GM23338 (cell line): Measurements from ENCODE around the gene RHOH. TPM values are rescaled to one million over a fixed set of nuclear protein-coding genes. Genes with fewer than 3 reads are reported as not detected.
A peak's percentile ranks its signal among the peaks of the same experiment; 100 is the strongest.

Experiments used
- ATAC-seq: fragments of 200-7000 bp; cut with Tn5 transposase; 3 replicates; pipeline ENCODE4 v1.9.1; 2020
- DNase-seq: peaks from one replicate; pipeline ENCODE4 v3.0.0-alpha.2; 2015; ENCODE audit warnings: low spot score
- H2AFZ ChIP-seq: fragments of 200-600 bp; sonication (generic); 2 replicates; pipeline ENCODE4 v1.8.0; 2016; ENCODE audit warnings: antibody characterized with exemption, mild to moderate bottlenecking, moderate library complexity
- H3F3A ChIP-seq: fragments of 200-600 bp; sonication (generic); replicated peaks from 2 replicates; pipeline ENCODE4 v1.8.0; 2017; ENCODE audit warnings: antibody characterized with exemption, mixed run types, low read depth
- H3K27ac ChIP-seq: fragments of 200-600 bp; sonication (generic); 2 replicates; pipeline ENCODE4 v1.6.1; 2016; ENCODE audit warnings: low read depth
- H3K27me3 ChIP-seq: fragments of 200-600 bp; sonication (generic); 2 replicates; pipeline ENCODE4 v1.8.0; 2016; ENCODE audit warnings: mild to moderate bottlenecking, mixed run types, moderate library complexity; ENCODE audit not compliant: insufficient read depth
- H3K36me3 ChIP-seq: fragments of 200-600 bp; sonication (generic); 2 replicates; pipeline ENCODE4 v1.8.0; 2016; ENCODE audit warnings: mild to moderate bottlenecking; ENCODE audit not compliant: insufficient read depth
- H3K4me1 ChIP-seq: fragments of 200-600 bp; sonication (generic); 2 replicates; pipeline ENCODE4 v1.8.0; 2016; ENCODE audit warnings: mild to moderate bottlenecking, moderate library complexity; ENCODE audit not compliant: insufficient read depth
- H3K4me2 ChIP-seq: fragments of 200-600 bp; sonication (generic); 2 replicates; pipeline ENCODE4 v1.7.1; 2017; ENCODE audit warnings: mixed run types
- H3K4me3 ChIP-seq: fragments of 200-600 bp; sonication (generic); 2 replicates; pipeline ENCODE4 v1.6.1; 2016; ENCODE audit warnings: mixed run types
- H3K79me2 ChIP-seq: fragments of 200-600 bp; sonication (generic); replicated peaks from 2 replicates; pipeline ENCODE4 v1.8.0; 2017; ENCODE audit warnings: mild to moderate bottlenecking; ENCODE audit not compliant: insufficient read depth
- H3K9me2 ChIP-seq: fragments of 200-600 bp; sonication (generic); 2 replicates; pipeline ENCODE4 v1.8.0; 2017; ENCODE audit not compliant: insufficient read depth
- H4K20me1 ChIP-seq: fragments of 200-600 bp; sonication (generic); replicated peaks from 2 replicates; pipeline ENCODE4 v1.8.0; 2017; ENCODE audit warnings: mild to moderate bottlenecking; ENCODE audit not compliant: insufficient read depth
- H3K27ac Mint-ChIP-seq: 2 replicates; pipeline ENCODE4 v1.8.0; 2020; ENCODE audit warnings: inconsistent platforms, mild to moderate bottlenecking, moderate library complexity, mixed read lengths
- H3K27me3 Mint-ChIP-seq: 3 replicates; pipeline ENCODE4 v1.8.0; 2022; ENCODE audit warnings: low read depth, mild to moderate bottlenecking, moderate library complexity, mixed read lengths, inconsistent platforms; ENCODE audit not compliant: insufficient read depth, poor library complexity
- H3K36me3 Mint-ChIP-seq: 3 replicates; pipeline ENCODE4 v1.8.0; 2021; ENCODE audit warnings: low read depth, mild to moderate bottlenecking, inconsistent platforms, moderate library complexity, mixed read lengths
- H3K4me1 Mint-ChIP-seq: 3 replicates; pipeline ENCODE4 v1.8.0; 2020; ENCODE audit warnings: mild to moderate bottlenecking, inconsistent platforms, mixed read lengths
- H3K4me3 Mint-ChIP-seq: 3 replicates; pipeline ENCODE4 v1.8.0; 2021; ENCODE audit warnings: moderate library complexity, mild to moderate bottlenecking, inconsistent platforms, mixed read lengths
- H3K9me3 Mint-ChIP-seq: 3 replicates; pipeline ENCODE4 v1.8.0; 2020; ENCODE audit warnings: moderate library complexity, mild to moderate bottlenecking, inconsistent platforms, mixed read lengths
- CTCF ChIP-seq, 2 experiments: fragments of 200-600 bp in 1 of 2; sonication (generic) in 1 of 2; conservative IDR thresholded peaks; 2 replicates each; pipeline versions ENCODE4 v1.5.1 to v1.6.1; 2016 to 2017; ENCODE audit warnings: antibody characterized with exemption in 2 of 2, low read depth in 2 of 2, mild to moderate bottlenecking in 2 of 2, moderate library complexity in 1 of 2
- EZH2 ChIP-seq: fragments of 200-600 bp; sonication (generic); IDR thresholded peaks from one replicate; pipeline ENCODE4 v1.8.0; 2017; ENCODE audit warnings: antibody characterized with exemption, mild to moderate bottlenecking, low read depth; ENCODE audit not compliant: unreplicated experiment
- NANOG ChIP-seq: IDR thresholded peaks from 2 replicates; pipeline ENCODE4 v1.6.1; 2016; ENCODE audit warnings: antibody characterized with exemption, borderline replicate concordance
- STAT1 ChIP-seq: IDR thresholded peaks from one replicate; pipeline ENCODE4 v1.6.1; 2016; ENCODE audit warnings: antibody characterized with exemption; ENCODE audit not compliant: unreplicated experiment
- ZNF114 ChIP-seq: fragments of 250-450 bp; sonication (Bioruptor Pico); IDR thresholded peaks from 2 replicates; pipeline ENCODE4 v1.5.0; 2020; ENCODE audit warnings: mild to moderate bottlenecking, moderate library complexity
- ZNF462 ChIP-seq: fragments of 250-450 bp; sonication (Bioruptor Pico); IDR thresholded peaks from 2 replicates; pipeline ENCODE4 v1.5.0; 2020; ENCODE audit warnings: mild to moderate bottlenecking, moderate library complexity
- polyA plus RNA-seq: library from polyadenylated mRNA; unstranded; fragments of >200 nt; fragmentation: Nextera tagmentation; extraction: Ambion mirVana; gene quantifications from 2 replicates; pipeline ENCODE4 v1.2.1, GENCODE V29; 2016
- total RNA-seq: library from RNA; depleted of rRNA; stranded (reverse); fragments of >200 nt; shearing (Covaris generic); gene quantifications from 2 replicates; pipeline ENCODE4 v1.2.3, GENCODE V29; 2014
- TF ChIP-seq, protein P1 (sequence below): IDR thresholded peaks from 2 replicates; pipeline ENCODE4 v1.6.1; 2016; ENCODE audit warnings: antibody characterized with exemption

RHOH gene
- total and polyA plus RNA-seq, 2 experiments from 2014 or later: 2.2 to 3.7 TPM

DNA sequence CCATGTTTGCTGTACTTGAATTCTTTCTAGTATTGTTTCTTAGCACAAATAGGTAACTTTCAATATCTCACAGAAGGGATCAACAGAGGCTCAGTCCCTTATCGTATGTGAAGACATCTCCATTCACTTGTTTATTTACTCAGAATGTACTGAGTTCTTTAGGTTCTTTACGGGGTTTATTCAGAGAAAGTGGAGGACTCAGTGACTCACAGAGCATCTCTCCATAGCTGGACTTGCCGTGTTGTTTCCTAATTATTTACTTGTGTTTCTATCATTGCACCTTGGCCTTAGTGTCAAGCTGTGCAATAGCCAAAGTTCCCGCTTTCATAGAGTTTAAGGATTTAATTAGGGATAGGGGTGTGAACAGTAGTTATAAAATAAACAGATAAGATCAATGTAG, 57.1 kb downstream of the RHOH start:
- ATAC-seq (no peak), DNase-seq (no peak)
- Mint-ChIP-seq H3K4me3 (no peak overlapping the region), H3K27ac (no peak overlapping the region), H3K9me3 (peaks cover 2% of the 10 kb centered on the region; the same call in 1 of the 3 replicates), H3K27me3 (no peaks in the 10 kb centered on the region), H3K36me3 (no peaks in the 10 kb centered on the region), H3K4me1 (peaks cover 6% of the 10 kb centered on the region; the same call in 2 of the 3 replicates)
- Histone ChIP-seq H3K36me3 (no peaks in the 10 kb centered on the region), H3K27ac (no peak overlapping the region), H3K4me1 (no peaks in the 10 kb centered on the region), H3K4me3 (no peak overlapping the region), H4K20me1 (no peaks in the 10 kb centered on the region), H3F3A (no peaks in the 10 kb centered on the region), H3K4me2 (no peak overlapping the region), H3K27me3 (no peaks in the 10 kb centered on the region), H2AFZ (peak overlapping the region; percentile 63; the same call in 1 of the 2 replicates), H3K9me2 (no peaks in the 10 kb centered on the region), H3K79me2 (no peaks in the 10 kb centered on the region)
- TF ChIP-seq, protein P1, sequence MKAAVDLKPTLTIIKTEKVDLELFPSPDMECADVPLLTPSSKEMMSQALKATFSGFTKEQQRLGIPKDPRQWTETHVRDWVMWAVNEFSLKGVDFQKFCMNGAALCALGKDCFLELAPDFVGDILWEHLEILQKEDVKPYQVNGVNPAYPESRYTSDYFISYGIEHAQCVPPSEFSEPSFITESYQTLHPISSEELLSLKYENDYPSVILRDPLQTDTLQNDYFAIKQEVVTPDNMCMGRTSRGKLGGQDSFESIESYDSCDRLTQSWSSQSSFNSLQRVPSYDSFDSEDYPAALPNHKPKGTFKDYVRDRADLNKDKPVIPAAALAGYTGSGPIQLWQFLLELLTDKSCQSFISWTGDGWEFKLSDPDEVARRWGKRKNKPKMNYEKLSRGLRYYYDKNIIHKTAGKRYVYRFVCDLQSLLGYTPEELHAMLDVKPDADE: no peak
- TF ChIP-seq STAT1 (no peak), CTCF (conservative IDR thresholded peaks at IDR 0.05; ENCODE audit: low read depth in 2 of 2) (no peak), EZH2 (no peak), ZNF114 (CRISPR knock-in tag) (no peak), ZNF462 (CRISPR knock-in tag) (no peak), NANOG (no peak)
